Lower leg skin (tissue), 3 donors: ENCODE data around the gene SYF2.

Experiments
- CTCF ChIP-seq, 3 donors: fragments of 450-650 bp; IDR thresholded peaks; one replicate each; pipeline ENCODE4 v1.5.1; 2016; ENCODE audit warnings: antibody characterized with exemption in 3 of 3, mild to moderate bottlenecking in 3 of 3, moderate library complexity in 2 of 3
- POLR2A ChIP-seq, 2 donors: fragments of 450-650 bp; IDR thresholded peaks; one replicate each; pipeline ENCODE4 v1.6.1; 2016 to 2017; ENCODE audit warnings: antibody characterized with exemption in 2 of 2, mild to moderate bottlenecking in 1 of 2, moderate library complexity in 1 of 2

- no peak for TF ChIP-seq CTCF (IDR thresholded peaks at IDR 0.05)
- TF ChIP-seq POLR2A (IDR thresholded peaks at IDR 0.05), result peak in 1 of 2 donors; percentile 42
Measured at GRCh38 chr1:25232027-25232865, at the start of gene SYF2.
